Measurements from ENCODE around the gene TLDC2.
"Not testable (repeated sequence)": the region's sequence is repeated elsewhere in the genome, so short reads cannot be mapped to it uniquely, and the experiment has no call there.

The TLDC2 gene

DNA sequence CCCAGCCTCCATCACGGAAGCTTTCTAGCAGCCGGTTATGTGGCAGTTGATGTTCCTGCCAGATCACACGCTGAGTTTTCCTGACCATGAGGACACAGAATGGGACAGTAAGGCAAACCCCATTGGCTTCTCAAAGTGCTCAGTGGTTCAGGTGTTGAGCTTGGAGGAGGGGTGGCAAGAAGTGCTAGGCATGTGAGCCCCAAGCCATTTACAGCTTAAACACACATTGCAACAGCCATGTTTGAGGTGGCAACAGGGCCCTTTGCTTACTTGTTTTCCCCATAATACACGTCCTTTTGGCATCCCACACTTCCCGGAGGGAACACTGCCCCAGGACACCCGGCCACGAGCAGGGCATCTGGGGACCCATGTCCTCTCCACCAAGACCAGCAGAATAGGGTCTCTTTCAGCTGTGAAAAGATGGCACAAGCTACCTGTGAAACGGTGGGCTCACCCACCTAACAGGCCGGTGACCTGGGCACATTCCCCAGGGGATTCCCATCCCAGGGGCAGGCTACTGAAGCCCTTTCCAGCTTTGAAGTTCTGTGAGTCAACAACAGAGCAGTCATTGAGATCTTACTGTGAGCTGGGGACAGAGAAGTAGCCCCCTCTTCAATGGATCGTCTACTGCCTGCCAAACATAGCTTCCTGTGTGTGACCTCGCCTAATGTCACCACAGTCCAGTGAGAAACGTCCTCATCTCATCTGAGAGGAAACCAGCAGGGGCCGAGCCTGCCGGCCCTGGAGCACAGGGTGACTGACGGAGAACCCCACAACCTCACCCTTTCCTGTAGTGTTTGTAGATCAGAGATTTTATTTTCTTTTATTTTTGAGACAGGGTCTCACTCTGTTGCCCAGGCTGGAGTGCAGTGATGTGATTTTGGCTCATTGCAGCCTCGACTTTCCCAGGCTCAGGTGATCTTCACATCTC is 4.0 kb upstream of the TLDC2 start:
- FAIRE-seq = no peak

DNA sequence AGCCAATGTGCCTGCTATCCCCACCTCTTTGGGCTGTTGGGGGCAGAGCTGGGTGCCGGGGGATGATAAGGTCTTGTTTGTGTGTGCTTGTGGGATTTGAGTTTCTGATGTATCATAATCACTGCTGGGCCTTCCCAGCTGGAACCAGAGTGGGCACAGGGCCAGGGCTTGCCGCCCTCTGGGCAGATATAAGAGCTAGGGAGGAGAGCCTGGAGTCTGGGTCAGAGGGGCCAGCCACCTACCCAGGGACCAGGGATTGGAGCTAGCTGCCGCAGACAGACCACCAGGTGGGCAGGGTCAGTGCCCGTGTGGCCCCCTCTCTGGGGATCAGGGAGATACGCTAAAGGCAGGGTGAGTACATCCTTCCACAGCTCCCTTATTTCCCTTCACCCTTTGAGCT is 3.1 kb upstream of the TLDC2 start:
- no peak for FAIRE-seq

GRCh38 chr20:36873498-36874189 is 2.3 kb upstream of the TLDC2 start:
- no peak for FAIRE-seq

- not testable (repeated sequence) for FAIRE-seq
Observed at GRCh38 chr20:36875093-36875492, 845 bp upstream of the TLDC2 start.

GRCh38 chr20:36876473-36876833 is 515 bp downstream of the TLDC2 start:
- no peak for FAIRE-seq

DNA sequence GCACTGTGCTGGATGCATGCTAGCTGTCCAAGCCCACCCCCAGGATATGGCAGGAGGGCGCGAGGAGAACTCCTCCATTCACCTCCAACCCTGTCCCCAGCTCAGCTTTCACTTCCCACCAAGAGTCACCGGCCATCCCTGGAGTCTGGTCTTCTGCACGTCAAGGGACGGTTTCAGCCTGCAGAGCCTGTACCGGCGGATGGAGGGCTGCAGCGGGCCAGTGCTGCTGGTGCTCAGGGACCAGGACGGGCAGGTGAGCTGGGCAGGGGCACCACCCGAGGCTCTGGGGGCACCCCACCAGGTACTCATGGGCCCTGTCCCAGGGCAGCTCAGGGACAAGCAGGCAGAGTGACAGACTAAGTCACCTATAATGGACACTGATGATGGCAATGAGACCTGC is 3.0 kb downstream of the TLDC2 start:
- FAIRE-seq = no peak

- no peak for FAIRE-seq
Observed at GRCh38 chr20:36880741-36881250, 4.9 kb downstream of the TLDC2 start.

- no peak for FAIRE-seq
Observed at GRCh38 chr20:36881331-36881730, 5.4 kb downstream of the TLDC2 start.

DNA sequence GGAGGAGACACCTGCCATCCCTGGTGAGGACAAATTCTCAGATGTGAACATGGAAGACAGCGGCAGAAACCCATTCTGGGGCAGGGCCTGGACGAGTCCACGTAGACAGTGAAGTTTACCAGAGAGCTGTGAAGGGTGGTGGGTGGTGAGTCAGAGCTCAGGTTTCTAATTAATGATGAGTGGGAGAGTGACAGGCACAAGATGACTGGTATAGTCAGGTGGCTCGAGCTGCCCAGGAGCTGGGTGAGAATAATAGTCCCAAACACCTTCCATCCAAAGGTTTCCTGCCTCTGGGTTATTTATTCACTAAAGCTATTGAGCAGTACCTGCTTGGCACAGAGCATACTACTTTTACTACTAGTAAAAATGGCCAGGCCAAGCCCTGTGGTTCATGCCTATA is 6.0 kb downstream of the TLDC2 start:
- FAIRE-seq = no peak

DNA sequence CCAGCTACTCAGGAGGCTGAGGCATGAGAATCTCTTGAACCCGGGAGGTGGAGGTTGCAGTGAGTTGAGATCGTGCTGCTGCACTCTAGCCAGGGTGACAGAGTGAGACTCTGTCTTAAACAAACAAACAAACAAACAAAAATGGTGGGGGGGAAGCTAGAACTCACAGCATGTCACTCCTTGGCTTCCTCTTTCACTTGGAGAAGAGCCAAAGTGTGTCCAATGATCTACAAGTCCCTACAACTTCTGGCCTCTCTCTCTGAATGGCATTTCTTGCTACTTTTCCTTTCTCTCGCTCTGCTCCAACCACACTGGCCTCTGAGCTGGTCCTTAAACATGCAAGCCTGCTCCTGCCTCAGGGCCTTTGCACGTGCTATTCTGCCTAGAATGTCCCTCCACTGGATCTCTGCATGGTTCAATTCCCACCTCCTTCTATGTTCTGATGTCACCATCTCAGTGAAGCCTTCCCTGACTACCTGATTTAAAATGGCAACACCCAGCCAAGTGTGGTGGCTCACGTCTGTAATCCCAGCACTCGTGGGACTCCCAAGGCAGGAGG is 8.1 kb downstream of the TLDC2 start:
- FAIRE-seq = no peak

DNA sequence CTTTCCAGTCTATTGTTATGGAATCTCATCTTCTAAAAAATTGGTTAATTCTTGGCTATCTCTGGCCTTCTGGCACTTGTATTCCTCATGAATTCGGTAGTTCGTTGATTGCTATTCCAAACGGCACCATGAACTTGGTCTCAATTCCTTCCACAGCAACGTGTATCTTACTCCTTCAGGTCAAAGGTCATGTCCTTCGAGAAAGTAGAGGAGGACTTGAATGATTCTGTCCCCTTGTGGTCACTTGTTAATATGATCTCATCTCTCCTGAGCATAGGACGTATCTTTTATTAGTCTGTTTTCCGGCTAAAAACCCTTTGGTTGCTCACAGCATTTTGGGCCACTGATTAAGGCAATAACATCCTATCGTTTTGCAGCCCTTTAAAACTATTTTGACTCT is 9.4 kb downstream of the TLDC2 start:
- no peak for FAIRE-seq

DNA sequence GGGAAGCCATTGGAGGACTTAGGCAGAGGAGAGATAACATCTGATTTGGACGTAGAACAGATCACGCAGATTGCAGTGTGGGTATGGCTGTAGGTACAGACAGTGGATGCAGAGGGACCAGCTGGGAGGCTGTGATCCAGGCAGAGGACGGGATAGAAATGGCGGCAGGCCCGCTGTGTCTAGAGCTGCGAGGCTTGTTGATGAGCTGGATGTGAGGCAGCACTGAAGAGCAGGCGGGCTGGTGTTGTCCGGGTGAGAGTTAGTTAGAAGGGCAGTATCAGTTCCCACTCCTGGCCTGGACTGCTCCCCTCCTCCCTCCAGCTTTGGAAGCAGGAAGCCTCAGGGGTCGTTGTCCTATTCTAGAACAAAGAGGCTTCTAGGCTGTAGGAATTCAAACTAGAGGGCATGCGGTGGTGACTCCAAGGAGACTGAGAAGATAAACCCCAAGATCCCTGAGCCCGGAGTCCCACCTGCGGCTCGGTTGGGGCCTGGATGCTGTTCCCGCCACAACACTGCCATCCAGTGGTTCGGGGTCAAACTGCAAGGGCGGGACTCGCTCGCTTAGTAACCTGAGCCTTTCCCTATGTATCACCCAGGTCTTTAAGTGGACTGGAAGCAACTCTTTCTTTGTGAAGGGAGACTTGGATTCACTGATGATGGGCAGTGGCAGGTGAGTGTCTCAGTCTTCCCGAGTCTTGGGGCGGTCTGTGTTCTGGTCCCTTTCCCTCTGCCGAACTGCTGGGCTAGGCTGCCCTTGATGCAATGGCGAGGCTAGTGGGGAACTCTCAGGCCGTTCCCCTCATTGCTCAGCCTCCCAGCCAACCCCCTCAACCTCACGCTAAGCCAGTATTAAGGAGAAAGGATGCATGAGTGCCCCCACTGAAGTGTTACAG is 11.2 kb downstream of the TLDC2 start:
- FAIRE-seq = no peak

DNA sequence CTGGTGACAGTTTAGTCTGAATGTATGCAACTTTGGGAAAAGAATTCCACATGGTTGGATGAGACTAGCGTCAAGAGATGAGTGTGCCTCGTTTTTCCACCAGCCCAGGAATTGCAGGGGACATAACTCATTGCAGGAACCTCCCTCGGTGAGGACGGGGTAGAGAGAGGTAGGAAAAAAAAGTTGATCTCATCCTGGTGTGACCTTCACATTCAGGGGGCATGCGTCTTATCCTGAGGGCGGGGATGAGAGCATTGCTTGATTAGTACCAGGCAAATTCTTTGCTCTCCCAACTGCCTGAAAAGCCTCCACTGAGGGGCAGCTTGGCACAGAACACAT is 11.8 kb downstream of the TLDC2 start:
- no peak for FAIRE-seq

GRCh38 chr20:36888880-36889516 is 13.1 kb downstream of the TLDC2 start:
- FAIRE-seq = no peak

GRCh38 chr20:36890586-36890985 is 14.6 kb downstream of the TLDC2 start:
- FAIRE-seq = no peak

GRCh38 chr20:36891211-36891610 is 15.3 kb downstream of the TLDC2 start:
- FAIRE-seq = no peak

GRCh38 chr20:36893801-36894200 is 17.9 kb downstream of the TLDC2 start:
- FAIRE-seq = no peak

DNA sequence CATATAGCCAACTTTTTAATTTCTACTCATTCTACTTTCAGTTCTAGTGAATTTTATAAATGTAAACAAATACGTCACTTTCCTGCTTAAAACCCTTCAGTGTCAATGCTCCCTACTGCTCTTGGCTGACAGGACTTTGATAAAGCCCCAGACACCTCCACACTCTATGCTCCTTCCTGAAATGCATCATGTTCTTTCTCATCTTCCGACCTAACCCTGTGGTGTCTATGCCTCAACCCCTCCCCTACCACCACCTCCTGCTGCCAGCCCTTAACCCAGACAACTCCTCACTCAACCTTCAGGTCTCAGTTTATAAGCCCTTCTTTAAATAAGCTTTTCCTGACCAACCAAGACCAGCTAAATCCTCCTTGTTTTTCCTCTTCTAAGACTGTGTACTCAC is 19.1 kb downstream of the TLDC2 start:
- no peak for FAIRE-seq

GRCh38 chr20:36904690-36905089 is 28.8 kb downstream of the TLDC2 start:
- FAIRE-seq = no peak

GRCh38 chr20:36905566-36905965 is 29.6 kb downstream of the TLDC2 start:
- FAIRE-seq = not testable (repeated sequence)

- FAIRE-seq = not testable (repeated sequence)
Observed at GRCh38 chr20:36906086-36906485, 30.1 kb downstream of the TLDC2 start.

DNA sequence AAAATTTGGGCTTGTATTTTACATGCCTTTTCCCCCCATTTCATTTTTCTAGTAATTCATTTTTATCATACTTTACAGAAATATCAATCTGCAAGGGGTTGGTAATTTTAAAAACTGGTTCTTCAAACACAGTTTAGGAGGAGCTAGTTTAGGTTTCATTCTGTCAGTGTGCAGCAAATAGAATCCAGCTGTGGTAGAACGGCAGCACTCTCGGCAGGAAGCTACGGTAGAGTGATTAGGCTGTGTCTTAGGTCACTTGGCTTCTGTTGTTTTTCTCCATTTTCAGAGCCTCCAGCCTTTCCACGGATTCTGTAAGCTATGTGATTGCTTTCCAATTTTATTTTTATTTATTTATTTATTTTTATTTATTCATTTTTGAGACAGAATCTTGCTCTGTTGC is 32.7 kb downstream of the TLDC2 start:
- no peak for FAIRE-seq
